Measurements from ENCODE around the gene SMG6. TPM values are rescaled to one million over a fixed set of nuclear protein-coding genes. Genes with fewer than 3 reads are reported as not detected.

SMG6 gene
- total RNA-seq, 1 donor from 2014 or later, result 36.7 TPM

DNA sequence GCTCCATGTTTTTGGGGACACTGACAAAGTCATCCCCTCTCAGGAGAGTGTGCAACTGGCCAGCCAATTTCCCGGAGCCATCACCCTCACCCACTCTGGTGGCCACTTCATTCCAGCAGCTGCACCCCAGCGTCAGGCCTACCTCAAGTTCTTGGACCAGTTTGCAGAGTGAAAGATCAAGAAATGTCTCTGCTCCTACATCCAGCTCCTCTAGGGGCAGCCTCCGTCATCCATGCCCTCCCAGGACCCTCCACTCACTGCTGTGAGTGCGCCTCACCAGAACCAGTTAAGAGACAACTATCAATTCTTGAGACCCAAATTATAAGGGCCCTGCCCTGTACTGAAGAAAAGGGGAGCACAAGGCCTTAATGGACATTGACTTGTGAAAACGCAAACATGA, 260.7 kb downstream of the SMG6 start:
- TF ChIP-seq, protein P1, sequence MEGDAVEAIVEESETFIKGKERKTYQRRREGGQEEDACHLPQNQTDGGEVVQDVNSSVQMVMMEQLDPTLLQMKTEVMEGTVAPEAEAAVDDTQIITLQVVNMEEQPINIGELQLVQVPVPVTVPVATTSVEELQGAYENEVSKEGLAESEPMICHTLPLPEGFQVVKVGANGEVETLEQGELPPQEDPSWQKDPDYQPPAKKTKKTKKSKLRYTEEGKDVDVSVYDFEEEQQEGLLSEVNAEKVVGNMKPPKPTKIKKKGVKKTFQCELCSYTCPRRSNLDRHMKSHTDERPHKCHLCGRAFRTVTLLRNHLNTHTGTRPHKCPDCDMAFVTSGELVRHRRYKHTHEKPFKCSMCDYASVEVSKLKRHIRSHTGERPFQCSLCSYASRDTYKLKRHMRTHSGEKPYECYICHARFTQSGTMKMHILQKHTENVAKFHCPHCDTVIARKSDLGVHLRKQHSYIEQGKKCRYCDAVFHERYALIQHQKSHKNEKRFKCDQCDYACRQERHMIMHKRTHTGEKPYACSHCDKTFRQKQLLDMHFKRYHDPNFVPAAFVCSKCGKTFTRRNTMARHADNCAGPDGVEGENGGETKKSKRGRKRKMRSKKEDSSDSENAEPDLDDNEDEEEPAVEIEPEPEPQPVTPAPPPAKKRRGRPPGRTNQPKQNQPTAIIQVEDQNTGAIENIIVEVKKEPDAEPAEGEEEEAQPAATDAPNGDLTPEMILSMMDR (IDR thresholded peaks at IDR 0.05), result no peak
- DNase-seq (ENCODE audit: extremely low spot score, unreplicated experiment), result no peak
- H3K4me3 Mint-ChIP-seq (ENCODE audit: unreplicated experiment), result peak overlapping the region; percentile 90
- H3K27me3 Mint-ChIP-seq (ENCODE audit: unreplicated experiment), result no peaks in the 10 kb centered on the region
- peak overlapping the region; percentile 95 for H3K27ac Mint-ChIP-seq (ENCODE audit: unreplicated experiment)
- H3K9me3 Mint-ChIP-seq (ENCODE audit: unreplicated experiment), result no peaks in the 10 kb centered on the region
- H3K36me3 Mint-ChIP-seq (ENCODE audit: unreplicated experiment), result peaks cover 16% of the 10 kb centered on the region
- H3K4me1 Mint-ChIP-seq (ENCODE audit: unreplicated experiment), result peaks cover 23% of the 10 kb centered on the region

DNA sequence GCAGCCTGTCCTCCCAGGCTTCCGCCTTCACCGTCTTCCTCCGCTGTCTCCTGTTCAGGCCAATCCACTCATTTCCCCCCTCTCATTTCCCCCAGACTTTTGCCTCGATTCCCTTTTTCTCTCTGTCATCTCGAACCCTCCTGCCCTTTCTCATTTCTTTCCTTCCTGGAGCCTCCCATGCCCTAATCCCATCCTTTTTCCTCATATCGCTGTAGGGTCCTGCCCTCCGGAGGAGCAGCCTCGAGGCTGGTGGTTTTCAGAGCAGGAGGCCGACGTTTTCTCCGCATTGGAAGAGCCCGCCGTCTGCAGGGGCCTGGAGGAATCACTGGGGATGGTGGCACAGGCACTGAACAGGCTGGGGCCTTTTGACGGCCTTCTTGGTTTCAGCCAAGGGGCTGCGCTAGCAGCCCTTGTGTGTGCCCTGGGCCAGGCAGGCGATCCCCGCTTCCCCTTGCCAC, 261.2 kb downstream of the SMG6 start:
- no peak for DNase-seq (ENCODE audit: extremely low spot score, unreplicated experiment)

DNA sequence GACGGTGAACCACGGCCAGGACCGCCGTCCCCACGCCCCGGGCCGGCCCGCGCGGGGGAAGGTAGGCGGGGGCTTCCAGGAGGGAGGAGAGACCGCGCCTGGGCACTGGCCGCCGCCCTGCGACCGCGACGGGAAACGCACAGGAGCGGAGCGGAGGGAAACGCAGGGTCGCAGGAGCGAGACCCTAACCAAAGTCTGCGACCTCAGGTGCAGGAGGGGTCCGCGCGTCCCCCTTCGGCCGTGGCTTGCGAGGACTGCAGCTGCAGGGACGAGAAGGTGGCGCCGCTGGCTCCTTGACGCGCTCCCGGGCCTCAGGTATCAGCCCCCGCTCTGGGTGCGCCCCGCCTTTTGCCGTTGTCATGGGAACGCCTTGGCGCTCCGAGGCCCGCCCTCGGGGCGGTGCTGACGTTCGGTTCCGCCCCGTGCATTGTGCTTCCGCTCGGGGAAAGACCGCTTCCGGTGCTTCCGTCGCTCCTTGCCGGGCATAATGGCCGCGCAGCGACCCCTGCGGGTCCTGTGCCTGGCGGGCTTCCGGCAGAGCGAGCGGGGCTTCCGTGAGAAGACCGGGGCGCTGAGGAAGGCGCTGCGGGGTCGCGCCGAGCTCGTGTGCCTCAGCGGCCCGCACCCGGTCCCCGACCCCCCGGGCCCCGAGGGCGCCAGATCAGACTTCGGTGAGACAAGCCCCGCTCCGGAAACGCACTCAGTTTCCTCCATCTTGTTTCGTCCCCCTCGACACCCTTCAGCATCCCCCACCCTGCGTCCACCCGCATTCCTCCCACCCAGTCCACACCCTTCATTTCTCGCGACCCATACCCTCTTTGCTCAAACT, 261.8 kb downstream of the SMG6 start, which contains the start of gene OVCA2:
TSS of gene OVCA2 (plus strand) at position 462 of the 829 bp plus-strand sequence. CDS start at position 488, 26 bp downstream.
- H3K36me3 Mint-ChIP-seq (ENCODE audit: unreplicated experiment), result peaks cover 16% of the 10 kb centered on the region
- TF ChIP-seq, protein P1 (IDR thresholded peaks at IDR 0.05), result peak; percentile 57
- no peaks in the 10 kb centered on the region for H3K9me3 Mint-ChIP-seq (ENCODE audit: unreplicated experiment)
- peaks cover 23% of the 10 kb centered on the region for H3K4me1 Mint-ChIP-seq (ENCODE audit: unreplicated experiment)
- DNase-seq (ENCODE audit: extremely low spot score, unreplicated experiment), result peak; percentile 99
- no peaks in the 10 kb centered on the region for H3K27me3 Mint-ChIP-seq (ENCODE audit: unreplicated experiment)
- peak within 1 kb of the TSS; percentile 90 for H3K4me3 Mint-ChIP-seq (ENCODE audit: unreplicated experiment)
- H3K27ac Mint-ChIP-seq (ENCODE audit: unreplicated experiment), result peak within 1 kb of the TSS; percentile 95

More for the DNA sequence above, 261.2 kb downstream of the SMG6 start:
- H3K27ac Mint-ChIP-seq (ENCODE audit: unreplicated experiment), result peak overlapping the region; percentile 95
- H3K4me1 Mint-ChIP-seq (ENCODE audit: unreplicated experiment), result peaks cover 23% of the 10 kb centered on the region
- TF ChIP-seq, protein P1 (IDR thresholded peaks at IDR 0.05), result peak; percentile 34
- peaks cover 16% of the 10 kb centered on the region for H3K36me3 Mint-ChIP-seq (ENCODE audit: unreplicated experiment)
- no peaks in the 10 kb centered on the region for H3K9me3 Mint-ChIP-seq (ENCODE audit: unreplicated experiment)
- peak overlapping the region; percentile 90 for H3K4me3 Mint-ChIP-seq (ENCODE audit: unreplicated experiment)
- H3K27me3 Mint-ChIP-seq (ENCODE audit: unreplicated experiment), result no peaks in the 10 kb centered on the region

DNA sequence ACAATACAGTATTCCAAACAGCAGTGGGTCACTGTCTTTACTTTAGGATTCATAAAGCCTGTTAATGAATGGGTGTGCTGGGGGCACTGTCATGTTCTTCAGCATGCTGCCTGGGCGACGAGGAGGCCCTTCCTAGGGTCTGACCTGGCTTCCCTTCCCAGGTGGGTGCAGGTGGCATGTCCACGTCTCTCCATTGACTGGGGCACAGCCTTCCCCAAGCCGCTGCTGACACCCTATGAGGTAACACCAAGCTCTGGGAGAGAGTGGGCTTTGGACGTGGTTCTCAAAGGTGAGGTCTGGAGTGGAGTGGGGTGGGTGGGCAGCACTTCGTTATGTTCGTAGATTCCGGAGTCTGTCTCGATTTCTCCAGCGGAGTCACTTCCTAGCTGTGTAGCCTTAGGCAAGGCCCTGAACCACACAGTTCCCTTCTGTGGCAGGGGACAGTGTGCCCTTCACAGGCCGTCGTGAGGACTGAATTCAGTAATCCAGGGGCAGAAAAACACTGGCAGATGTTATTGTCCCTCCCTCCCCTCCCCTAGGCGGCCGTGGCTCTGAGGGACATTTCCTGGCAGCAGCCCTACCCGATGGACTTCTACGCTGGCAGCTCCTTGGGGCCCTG, 262.5 kb downstream of the SMG6 start:
- no peak for DNase-seq (ENCODE audit: extremely low spot score, unreplicated experiment)
- Mint-ChIP-seq H3K27me3 (ENCODE audit: unreplicated experiment) (no peaks in the 10 kb centered on the region), H3K9me3 (ENCODE audit: unreplicated experiment) (no peaks in the 10 kb centered on the region), H3K4me1 (ENCODE audit: unreplicated experiment) (peaks cover 23% of the 10 kb centered on the region), H3K27ac (ENCODE audit: unreplicated experiment) (peak overlapping the region; percentile 76), H3K4me3 (ENCODE audit: unreplicated experiment) (peak overlapping the region; percentile 90), H3K36me3 (ENCODE audit: unreplicated experiment) (peaks cover 24% of the 10 kb centered on the region)
- TF ChIP-seq, protein P1 (IDR thresholded peaks at IDR 0.05), result no peak
